CD4-positive, alpha-beta memory T cell (primary cell): ENCODE measurements around the gene PLAAT2. TPM values are rescaled to one million over a fixed set of nuclear protein-coding genes. Genes with fewer than 3 reads are reported as not detected.
A peak's percentile ranks its signal among the peaks of the same experiment; 100 is the strongest.
"Not testable (repeated sequence)": the region's sequence is repeated elsewhere in the genome, so short reads cannot be mapped to it uniquely, and the experiment has no call there.

Source experiments
- CTCF ChIA-PET: fragments of 350-600 bp; sonication (Branson Sonifier 250); formaldehyde crosslinking; loops from one replicate; lab custom pipeline; 2021; ENCODE audit warnings: inconsistent platforms; ENCODE audit not compliant: partially characterized antibody; lab: Charles Lee
- POLR2A ChIA-PET: fragments of 350-600 bp; sonication (Branson Sonifier 250); formaldehyde crosslinking; loops from one replicate; lab custom pipeline; 2021; ENCODE audit not compliant: partially characterized antibody; lab: Charles Lee
- DNase-seq, 5 donors: peaks; one replicate each; pipeline versions ENCODE4 v3.0.0 to v3.0.0-alpha.2; 2020 to 2022; ENCODE audit warnings: mixed read lengths in 1 of 5
- H3K27ac ChIP-seq: one replicate; pipeline ENCODE4 v1.7.0; 2013; ENCODE audit warnings: low read depth, low read length
- H3K27me3 ChIP-seq: 2 replicates; pipeline ENCODE4 v1.7.0; 2013; ENCODE audit warnings: mild to moderate bottlenecking, low read length, moderate library complexity; ENCODE audit not compliant: insufficient read depth
- H3K36me3 ChIP-seq: 2 replicates; pipeline ENCODE4 v1.7.0; 2013; ENCODE audit warnings: mild to moderate bottlenecking, low read length, moderate library complexity; ENCODE audit not compliant: insufficient read depth
- H3K4me1 ChIP-seq: 2 replicates; pipeline ENCODE4 v1.7.0; 2013; ENCODE audit warnings: mild to moderate bottlenecking, low read length, moderate library complexity; ENCODE audit not compliant: insufficient read depth
- H3K4me3 ChIP-seq, 2 donors: one replicate each; pipeline ENCODE4 v1.7.0; 2013; ENCODE audit warnings: low read length in 2 of 2, mild to moderate bottlenecking in 1 of 2
- H3K9me3 ChIP-seq, 2 donors: one replicate each; pipeline ENCODE4 v1.7.0; 2013; ENCODE audit warnings: low read length in 2 of 2, control low read depth in 1 of 2; ENCODE audit not compliant: control insufficient read depth in 1 of 2
- H3K27ac Mint-ChIP-seq, 7 donors: one replicate each; pipeline ENCODE4 v1.8.0; 2020 to 2021; ENCODE audit warnings: mixed read lengths in 7 of 7, mild to moderate bottlenecking in 6 of 7, inconsistent platforms in 3 of 7, moderate library complexity in 3 of 7
- H3K27me3 Mint-ChIP-seq, 2 donors: one replicate each; pipeline ENCODE4 v1.8.0; 2020 to 2021; ENCODE audit warnings: mixed read lengths in 2 of 2
- H3K36me3 Mint-ChIP-seq, 2 donors: one replicate each; pipeline ENCODE4 v1.8.0; 2020 to 2021; ENCODE audit warnings: mixed read lengths in 2 of 2, inconsistent platforms in 1 of 2, mild to moderate bottlenecking in 1 of 2
- H3K4me1 Mint-ChIP-seq, 4 donors: one replicate each; pipeline ENCODE4 v1.8.0; 2020 to 2021; ENCODE audit warnings: mixed read lengths in 4 of 4, mild to moderate bottlenecking in 1 of 4
- H3K4me3 Mint-ChIP-seq, 8 donors: one replicate each; pipeline ENCODE4 v1.8.0; 2020 to 2021; ENCODE audit warnings: mixed read lengths in 8 of 8, mild to moderate bottlenecking in 7 of 8, moderate library complexity in 6 of 8, inconsistent platforms in 3 of 8
- H3K9me3 Mint-ChIP-seq, 8 donors: one replicate each; pipeline ENCODE4 v1.8.0; 2020 to 2021; ENCODE audit warnings: mixed read lengths in 8 of 8, mild to moderate bottlenecking in 5 of 8, inconsistent platforms in 3 of 8, moderate library complexity in 1 of 8
- intact Hi-C: fragments of 100-400 bp; cut with micrococcal nuclease; formaldehyde crosslinking; loops from one replicate; pipeline ENCODE4 v1.15.1; 2023
- polyA plus RNA-seq, 2 donors: library from polyadenylated mRNA; unstranded; fragments of 300-500 nt; fragmentation: Illumina TruSeq; gene quantifications; one replicate each; pipeline ENCODE4 v1.2.3, GENCODE V29; 2021
- total RNA-seq, 2 experiments: library from RNA; stranded (reverse); gene quantifications; one replicate each; pipeline ENCODE4 v1.2.3, GENCODE V29; 2021

Gene PLAAT2
- total and polyA plus RNA-seq, 4 experiments from 2014 or later: 0.48 TPM; not detected in 3

DNA sequence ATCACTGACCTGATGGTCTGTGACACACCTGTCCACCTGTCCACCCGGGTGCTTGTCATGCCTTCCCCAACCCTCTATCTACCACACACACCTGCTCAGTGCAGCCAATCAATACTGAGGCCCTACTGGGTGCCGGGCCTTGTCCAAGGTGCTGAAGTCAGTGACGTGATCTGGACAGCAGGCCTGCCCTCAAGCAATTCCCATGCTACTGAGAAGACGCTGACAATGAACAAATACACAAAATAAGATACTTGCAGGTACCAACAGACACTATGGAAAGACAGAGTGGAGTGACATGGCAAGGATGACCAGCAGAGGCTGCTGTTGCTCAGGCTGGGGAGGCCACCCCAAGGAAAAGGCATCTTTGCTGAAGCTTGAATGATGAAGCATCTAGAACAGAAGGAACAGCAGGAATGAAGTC is 29.8 kb upstream of the PLAAT2 start:
- H3K27me3 ChIP-seq: no peaks in the 10 kb centered on the region
- peaks cover 0 to 2% (median 0%) of the 10 kb centered on the region in 4 donors for H3K4me1 Mint-ChIP-seq
- H3K27ac Mint-ChIP-seq: peak overlapping the region in 2 of 7 donors; percentile 75 to 78
- no peak overlapping the region for H3K4me3 Mint-ChIP-seq
- H3K36me3 ChIP-seq: no peaks in the 10 kb centered on the region
- CTCF ChIA-PET: interaction anchor here (0.9 to 3.2 kb wide), 3 partner anchors 8 to 113 kb away, joined by 3 to 10 read pairs (median 4); no protein-coding TSS in a partner anchor
- no peaks in the 10 kb centered on the region for H3K9me3 Mint-ChIP-seq
- H3K27ac ChIP-seq: no peak overlapping the region
- POLR2A ChIA-PET: interaction anchor here (0.5 to 1.0 kb wide), 2 partner anchors 31 to 59 kb away, joined by 3 read pairs; no protein-coding TSS in a partner anchor
- intact Hi-C loops: no loop called here
- H3K4me3 ChIP-seq: no peak overlapping the region
- no peaks in the 10 kb centered on the region for H3K27me3 Mint-ChIP-seq
- no peaks in the 10 kb centered on the region for H3K4me1 ChIP-seq
- peaks cover 4 to 7% of the 10 kb centered on the region in 2 donors for H3K36me3 Mint-ChIP-seq
- no peak for DNase-seq
- H3K9me3 ChIP-seq: no peaks in the 10 kb centered on the region

DNA sequence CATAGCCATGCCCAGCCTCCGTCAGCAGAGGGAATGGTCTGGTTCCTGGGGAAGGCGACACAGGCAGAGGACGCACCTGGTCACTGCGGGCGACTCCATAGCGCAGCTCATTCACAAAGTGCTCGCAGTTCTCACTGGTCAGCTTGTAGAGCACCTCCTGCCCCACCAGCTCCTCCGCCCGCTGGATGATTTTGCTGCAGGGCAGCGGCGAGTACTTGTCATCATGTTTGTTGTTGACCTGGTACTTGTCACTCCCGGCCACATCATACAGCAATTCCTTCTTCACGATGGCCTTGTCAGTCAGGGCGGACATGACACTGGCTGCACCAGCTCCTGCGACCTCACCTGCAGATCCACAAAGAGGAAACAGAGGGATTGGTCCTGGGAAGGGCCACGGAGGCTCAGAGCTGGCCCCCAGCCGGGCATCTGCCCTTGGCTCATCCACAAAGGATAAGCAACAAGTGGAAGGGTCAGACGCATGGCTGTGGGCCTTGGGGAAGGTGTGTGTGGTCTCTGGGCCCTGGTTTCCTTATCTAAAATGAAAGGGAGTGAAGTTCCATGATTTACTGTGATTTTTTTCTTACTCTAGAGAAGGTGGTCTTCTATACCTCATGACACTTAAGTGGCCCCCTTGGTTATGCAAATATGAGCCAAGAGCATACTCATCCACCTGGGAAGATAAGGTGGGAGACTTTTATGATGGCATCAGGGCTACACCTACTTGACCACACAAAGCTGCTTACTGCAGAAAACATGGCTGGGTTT is 27.0 kb upstream of the PLAAT2 start:
- Mint-ChIP-seq H3K4me3 (no peak overlapping the region), H3K4me1 (peaks cover 0 to 2% (median 0%) of the 10 kb centered on the region in 4 donors), H3K27me3 (no peaks in the 10 kb centered on the region), H3K9me3 (peaks cover 0 to 5% (median 0%) of the 10 kb centered on the region in 8 donors), H3K27ac (peak overlapping the region in 1 of 7 donors; percentile 19), H3K36me3 (peaks cover 8 to 11% of the 10 kb centered on the region in 2 donors)
- Histone ChIP-seq H3K27ac (no peak overlapping the region), H3K36me3 (no peaks in the 10 kb centered on the region), H3K27me3 (no peaks in the 10 kb centered on the region), H3K4me3 (no peak overlapping the region), H3K4me1 (no peaks in the 10 kb centered on the region), H3K9me3 (no peaks in the 10 kb centered on the region)
- DNase-seq: no peak
- ChIA-PET POLR2A (no interaction called here), CTCF (no interaction called here)
- intact Hi-C loops: no loop called here

DNA sequence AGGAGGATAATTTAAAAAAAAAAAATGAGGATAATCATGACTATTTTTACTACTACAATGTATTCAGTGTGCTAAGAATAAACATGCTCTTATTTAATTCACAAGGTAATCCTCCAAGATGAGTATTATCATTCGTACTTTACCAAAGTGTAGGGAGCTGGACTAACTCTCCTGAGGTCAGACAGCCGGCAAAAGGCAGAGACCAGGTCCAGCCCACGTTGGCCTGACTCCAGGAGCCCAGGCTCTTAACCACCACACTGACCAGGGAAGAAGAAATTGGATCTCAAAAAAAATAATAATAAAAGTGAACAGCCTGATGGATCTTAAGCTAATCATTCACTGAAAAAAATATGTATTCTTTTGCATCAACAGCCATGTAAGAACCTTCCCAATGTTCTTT is 25.8 kb upstream of the PLAAT2 start:
- no peak for DNase-seq
- no peak overlapping the region for H3K27ac Mint-ChIP-seq
- Histone ChIP-seq H3K27me3 (no peaks in the 10 kb centered on the region), H3K27ac (no peak overlapping the region), H3K36me3 (no peaks in the 10 kb centered on the region), H3K9me3 (no peaks in the 10 kb centered on the region), H3K4me3 (no peak overlapping the region), H3K4me1 (no peaks in the 10 kb centered on the region)
- peaks cover 0 to 2% (median 0%) of the 10 kb centered on the region in 4 donors for H3K4me1 Mint-ChIP-seq
- H3K9me3 Mint-ChIP-seq: peaks cover 0 to 5% (median 0%) of the 10 kb centered on the region in 8 donors
- ChIA-PET POLR2A (no interaction called here), CTCF (interaction anchor here (0.6 kb wide), 2 partner anchors 14 to 31 kb away, joined by 3 read pairs; no protein-coding TSS in a partner anchor)
- no peaks in the 10 kb centered on the region for H3K27me3 Mint-ChIP-seq
- intact Hi-C loops: no loop called here
- H3K4me3 Mint-ChIP-seq: no peak overlapping the region
- peaks cover 8% of the 10 kb centered on the region in 2 donors for H3K36me3 Mint-ChIP-seq

DNA sequence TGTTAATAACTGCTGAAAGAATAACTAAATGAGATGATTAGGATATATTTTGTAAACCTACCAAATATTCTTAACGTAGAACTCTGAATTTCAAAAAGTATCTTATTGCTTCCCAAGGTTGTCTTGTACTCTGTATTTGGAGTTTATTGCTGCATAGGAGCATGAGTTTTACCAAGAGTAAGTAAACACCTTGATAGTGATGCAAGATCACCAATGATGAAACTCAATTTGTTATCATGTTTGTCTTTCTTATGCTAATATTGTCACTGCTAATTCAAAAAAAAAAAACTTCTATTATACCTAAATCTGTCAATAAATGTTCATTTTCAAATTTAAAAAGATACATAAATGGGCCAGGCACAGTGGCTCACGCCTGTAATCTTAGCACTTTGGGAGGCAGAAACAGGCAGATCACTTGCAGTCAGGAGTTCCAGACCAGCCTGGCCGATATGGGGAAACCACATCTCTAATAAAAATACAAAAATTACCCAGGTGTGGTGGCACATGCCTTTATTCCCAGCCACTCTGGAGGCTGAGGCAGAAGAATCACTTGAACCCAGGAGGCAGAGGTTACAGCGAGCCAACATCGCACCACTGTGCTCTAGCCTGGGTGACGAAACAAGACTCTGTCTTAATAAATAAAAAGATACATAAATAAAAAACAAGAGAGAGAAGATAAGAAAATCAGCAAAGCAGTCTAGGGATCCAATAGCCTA is 23.4 kb upstream of the PLAAT2 start:
- Mint-ChIP-seq H3K36me3 (peaks cover 14 to 16% of the 10 kb centered on the region in 2 donors), H3K9me3 (peaks cover under 1 to 13% (median 6%) of the 10 kb centered on the region in 8 donors), H3K27me3 (no peaks in the 10 kb centered on the region), H3K4me1 (peaks cover 11 to 12% (median 11%) of the 10 kb centered on the region in 4 donors), H3K27ac (no peak overlapping the region), H3K4me3 (no peak overlapping the region)
- H3K4me1 ChIP-seq: peaks cover 9% of the 10 kb centered on the region
- no peak overlapping the region for H3K4me3 ChIP-seq
- POLR2A ChIA-PET: no interaction called here
- H3K9me3 ChIP-seq: no peaks in the 10 kb centered on the region
- H3K27me3 ChIP-seq: no peaks in the 10 kb centered on the region
- intact Hi-C loops: no loop called here
- CTCF ChIA-PET: interaction anchor here (0.7 to 0.9 kb wide), 2 partner anchors 12 to 25 kb away, joined by 3 to 4 read pairs; no protein-coding TSS in a partner anchor
- no peaks in the 10 kb centered on the region for H3K36me3 ChIP-seq
- no peak for DNase-seq
- H3K27ac ChIP-seq: no peak overlapping the region

DNA sequence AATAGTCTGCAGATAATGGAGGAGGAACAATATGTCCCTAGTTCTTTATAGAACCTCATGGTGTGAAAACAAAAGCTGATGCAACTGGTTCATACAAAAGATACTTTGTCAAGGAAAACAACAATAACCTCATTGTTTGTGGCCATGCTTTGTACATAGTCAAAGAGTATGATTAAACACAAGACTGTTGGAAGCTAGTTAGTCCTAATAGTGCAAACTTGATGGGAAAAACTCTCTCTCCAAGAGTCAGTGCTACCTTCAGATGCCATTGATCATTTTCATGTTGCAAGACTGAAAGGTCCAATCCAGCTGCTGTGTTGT is 20.1 kb upstream of the PLAAT2 start:
- no peaks in the 10 kb centered on the region for H3K27me3 ChIP-seq
- no peaks in the 10 kb centered on the region for H3K36me3 ChIP-seq
- peaks cover 11 to 12% (median 11%) of the 10 kb centered on the region in 4 donors for H3K4me1 Mint-ChIP-seq
- ChIA-PET POLR2A (interaction anchor here (1.0 to 1.9 kb wide), 2 partner anchors 16 to 22 kb away, joined by 3 to 9 read pairs; no protein-coding TSS in a partner anchor), CTCF (interaction anchor here (1.0 kb wide), 1 partner anchor 9 kb away, joined by 4 read pairs; no protein-coding TSS in a partner anchor)
- no peaks in the 10 kb centered on the region for H3K27me3 Mint-ChIP-seq
- peaks cover 0 to 9% of the 10 kb centered on the region in 2 donors for H3K9me3 ChIP-seq
- intact Hi-C loops: no loop called here
- peaks cover 21% of the 10 kb centered on the region in 2 donors for H3K36me3 Mint-ChIP-seq
- H3K4me1 ChIP-seq: peaks cover 9% of the 10 kb centered on the region
- H3K27ac ChIP-seq: no peak overlapping the region
- no peak overlapping the region for H3K4me3 Mint-ChIP-seq
- H3K4me3 ChIP-seq: no peak overlapping the region
- peaks cover 3 to 40% (median 26%) of the 10 kb centered on the region in 8 donors for H3K9me3 Mint-ChIP-seq
- H3K27ac Mint-ChIP-seq: peak overlapping the region in 2 of 7 donors; percentile 0 to 89
- DNase-seq: no peak

DNA sequence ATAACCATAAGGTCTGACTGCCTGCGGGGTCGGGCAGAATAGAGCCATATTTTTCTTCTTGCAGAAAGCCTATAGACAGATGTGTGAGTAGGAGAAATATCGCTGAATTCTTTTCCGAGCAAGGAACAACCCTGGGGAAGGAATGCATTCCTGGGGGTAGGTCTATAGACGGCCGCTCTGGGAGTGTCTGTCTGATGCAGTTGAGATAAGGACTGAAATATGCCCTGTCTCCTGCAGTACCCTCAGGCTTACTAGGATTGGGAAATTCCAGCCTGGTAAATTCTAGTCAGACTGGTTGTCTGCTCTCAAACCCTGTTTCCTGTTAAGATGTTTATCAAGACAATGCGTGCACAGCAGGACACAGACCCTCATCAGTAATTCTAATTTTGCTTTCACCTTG is 18.0 kb upstream of the PLAAT2 start:
- DNase-seq, H3K27ac ChIP-seq, H3K4me1 ChIP-seq, H3K4me3 ChIP-seq, H3K27me3 Mint-ChIP-seq, H3K9me3 ChIP-seq, H3K4me3 Mint-ChIP-seq, POLR2A ChIA-PET, H3K36me3 ChIP-seq, CTCF ChIA-PET, H3K27me3 ChIP-seq, intact Hi-C loops, H3K27ac Mint-ChIP-seq: not testable (repeated sequence)
- H3K36me3 Mint-ChIP-seq: peaks cover 17 to 22% of the 10 kb centered on the region in 2 donors
- peaks cover 3 to 39% (median 25%) of the 10 kb centered on the region in 8 donors for H3K9me3 Mint-ChIP-seq
- H3K4me1 Mint-ChIP-seq: peaks cover 11 to 12% (median 11%) of the 10 kb centered on the region in 4 donors

DNA sequence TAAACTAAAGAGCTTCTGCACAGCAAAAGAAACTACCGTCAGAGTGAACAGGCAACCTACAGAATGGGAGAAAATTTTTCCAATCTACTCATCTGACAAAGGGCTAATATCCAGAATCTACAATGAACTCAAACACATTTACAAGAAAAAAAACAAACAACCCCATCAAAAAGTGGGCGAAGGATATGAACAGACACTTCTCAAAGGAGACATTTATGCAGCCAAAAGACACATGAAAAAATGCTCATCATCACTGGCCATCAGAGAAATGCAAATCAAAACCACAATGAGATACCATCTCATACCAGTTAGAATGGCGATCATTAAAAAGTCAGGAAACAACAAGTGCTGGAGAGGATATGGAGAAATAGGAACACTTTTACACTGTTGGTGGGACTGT is 15.7 kb upstream of the PLAAT2 start:
- H3K27ac Mint-ChIP-seq, H3K27me3 Mint-ChIP-seq, H3K27ac ChIP-seq, CTCF ChIA-PET, H3K36me3 ChIP-seq, H3K4me3 ChIP-seq, DNase-seq, intact Hi-C loops, POLR2A ChIA-PET, H3K27me3 ChIP-seq, H3K4me3 Mint-ChIP-seq, H3K9me3 ChIP-seq: not testable (repeated sequence)
- Mint-ChIP-seq H3K4me1 (peaks cover 24 to 28% (median 25%) of the 10 kb centered on the region in 4 donors), H3K9me3 (peaks cover 3 to 39% (median 25%) of the 10 kb centered on the region in 8 donors), H3K36me3 (peaks cover 17 to 27% of the 10 kb centered on the region in 2 donors)
- H3K4me1 ChIP-seq: peaks cover 23% of the 10 kb centered on the region
